ENCODE measurements around the gene SERTAD2.

- TF ChIP-seq CTCF (IDR thresholded peaks at IDR 0.05) (no peak), POLR2A (IDR thresholded peaks at IDR 0.05) (no peak)
These were observed 9.8 kb downstream of the SERTAD2 start for GRCh38 chr2:64643838-64644457.
